Forelimb muscle (tissue), 1 donor: ENCODE data around the gene SERPINA3. TPM values are rescaled to one million over a fixed set of nuclear protein-coding genes. Genes with fewer than 3 reads are reported as not detected.

Experiments
- DNase-seq: peaks from one replicate; pipeline ENCODE4 v3.0.0-alpha.2; 2013; ENCODE audit warnings: low read depth
- polyA plus RNA-seq: library from polyadenylated mRNA; unstranded; fragments of 120-200 nt; gene quantifications from one replicate; pipeline ENCODE4 v1.2.1, GENCODE V29; 2013; ENCODE audit not compliant: insufficient read length

Gene SERPINA3
- polyA plus RNA-seq, 1 donor = not detected

- no peak for DNase-seq
These were observed 43.0 kb downstream of the SERPINA3 start for GRCh38 chr14:94655169-94655710.

DNA sequence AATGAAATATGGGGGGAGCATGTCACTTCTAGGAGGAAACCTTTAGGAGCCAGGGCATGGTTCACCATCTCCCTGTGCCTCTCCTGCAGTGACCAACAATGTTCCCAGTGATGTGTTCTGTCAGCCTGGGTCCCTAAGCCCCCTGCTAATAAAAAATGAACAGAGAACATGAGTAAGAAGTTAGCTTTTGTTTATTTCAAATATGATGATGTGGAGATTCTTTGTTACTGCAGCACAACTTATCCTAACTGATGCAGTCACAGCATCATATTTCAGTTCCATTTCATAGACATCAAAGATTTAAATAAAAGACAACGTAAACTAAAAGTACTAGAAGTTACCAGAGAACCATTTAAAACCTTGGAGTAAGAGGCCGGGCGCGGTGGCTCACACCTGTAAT is 43.9 kb downstream of the SERPINA3 start:
- no peak for DNase-seq

- DNase-seq = no peak
These were observed 47.1 kb downstream of the SERPINA3 start for GRCh38 chr14:94659256-94659655.

GRCh38 chr14:94659901-94660300 is 47.7 kb downstream of the SERPINA3 start:
- no peak for DNase-seq

DNA sequence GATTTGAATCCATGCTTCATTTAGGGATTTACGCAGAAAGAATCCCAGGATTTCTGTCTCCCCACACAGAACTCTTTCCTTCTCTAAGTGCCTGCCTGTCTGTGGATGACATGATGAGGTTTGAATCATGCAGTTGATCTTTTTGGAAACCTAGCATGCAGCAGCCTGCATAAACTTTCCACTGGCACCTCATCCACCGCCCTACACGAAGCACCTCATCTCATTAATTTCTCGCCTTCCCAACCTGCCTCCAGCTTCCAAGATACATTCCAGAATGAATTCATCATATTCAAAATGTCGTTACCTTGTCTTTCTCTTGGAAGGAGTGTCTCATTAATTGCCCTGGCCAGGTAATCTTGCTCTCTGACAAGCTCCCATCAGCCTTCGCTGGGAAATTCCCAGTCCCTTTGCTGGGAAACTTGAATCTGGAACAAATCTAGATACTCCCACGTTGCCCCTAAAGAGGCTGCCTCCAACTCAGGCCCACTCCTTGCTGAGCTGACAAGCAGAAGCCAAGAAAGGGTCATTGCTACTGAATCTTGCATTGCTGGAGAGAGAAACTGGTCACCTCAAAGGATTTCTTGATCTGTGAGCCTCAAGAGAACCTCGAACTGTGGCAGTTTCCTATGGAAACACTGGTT is 48.2 kb downstream of the SERPINA3 start:
- DNase-seq = no peak

GRCh38 chr14:94663538-94663937 is 51.3 kb downstream of the SERPINA3 start:
- DNase-seq = no peak

DNA sequence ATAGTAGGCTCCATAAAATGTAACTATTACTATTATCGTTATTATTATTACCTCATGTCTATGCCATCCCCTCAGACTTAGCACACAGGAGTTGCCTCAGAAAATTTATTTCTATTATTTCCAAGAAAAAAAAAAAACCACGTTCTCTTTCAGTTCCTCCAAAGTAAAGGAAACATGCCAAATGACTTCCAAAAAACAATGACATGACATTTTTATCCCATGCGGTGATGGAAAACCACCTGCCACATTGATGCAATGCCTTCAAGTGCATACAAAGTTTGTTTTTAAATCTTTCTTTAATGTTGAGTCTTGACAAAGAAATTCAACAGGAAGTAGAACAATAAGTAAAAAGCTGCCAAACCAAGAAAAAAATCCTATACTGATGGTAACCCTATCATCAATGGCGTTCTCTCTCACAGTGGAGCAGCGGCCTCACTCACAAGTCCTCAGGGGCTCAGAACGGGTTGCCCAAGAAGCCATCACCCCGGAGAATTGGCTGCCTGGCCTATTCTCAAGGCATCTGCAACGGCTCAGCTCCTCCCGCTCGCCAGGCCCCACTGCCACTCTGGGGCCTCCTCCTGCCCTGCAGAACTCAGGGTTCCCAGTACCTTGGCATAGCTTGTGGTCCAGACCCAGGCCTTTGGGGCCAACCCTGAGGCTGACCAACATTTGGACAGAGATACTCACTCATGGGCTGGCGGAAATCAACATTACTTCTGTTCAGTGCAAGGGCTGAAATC is 51.9 kb downstream of the SERPINA3 start:
- DNase-seq = no peak

DNA sequence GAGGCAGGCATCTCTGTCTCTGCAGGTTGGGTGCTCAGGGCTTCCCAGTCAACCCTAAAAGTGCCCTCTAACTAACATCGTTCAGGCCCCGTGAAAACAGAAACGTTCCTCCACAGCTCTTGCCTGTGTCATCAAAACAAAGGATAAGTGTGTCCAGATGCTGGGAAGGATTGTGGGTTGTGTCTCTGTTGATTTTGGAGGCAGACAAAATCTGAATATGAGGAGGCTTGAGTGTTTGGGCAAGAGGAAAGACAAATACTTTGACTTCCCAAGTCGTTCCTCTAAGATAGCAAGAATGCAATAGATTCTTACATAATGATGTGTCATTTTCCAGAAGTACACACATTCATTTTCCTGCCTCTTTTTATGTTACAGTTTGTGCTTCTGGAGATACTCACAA is 52.9 kb downstream of the SERPINA3 start:
- DNase-seq = no peak

GRCh38 chr14:94665544-94665943 is 53.4 kb downstream of the SERPINA3 start:
- DNase-seq = no peak

DNA sequence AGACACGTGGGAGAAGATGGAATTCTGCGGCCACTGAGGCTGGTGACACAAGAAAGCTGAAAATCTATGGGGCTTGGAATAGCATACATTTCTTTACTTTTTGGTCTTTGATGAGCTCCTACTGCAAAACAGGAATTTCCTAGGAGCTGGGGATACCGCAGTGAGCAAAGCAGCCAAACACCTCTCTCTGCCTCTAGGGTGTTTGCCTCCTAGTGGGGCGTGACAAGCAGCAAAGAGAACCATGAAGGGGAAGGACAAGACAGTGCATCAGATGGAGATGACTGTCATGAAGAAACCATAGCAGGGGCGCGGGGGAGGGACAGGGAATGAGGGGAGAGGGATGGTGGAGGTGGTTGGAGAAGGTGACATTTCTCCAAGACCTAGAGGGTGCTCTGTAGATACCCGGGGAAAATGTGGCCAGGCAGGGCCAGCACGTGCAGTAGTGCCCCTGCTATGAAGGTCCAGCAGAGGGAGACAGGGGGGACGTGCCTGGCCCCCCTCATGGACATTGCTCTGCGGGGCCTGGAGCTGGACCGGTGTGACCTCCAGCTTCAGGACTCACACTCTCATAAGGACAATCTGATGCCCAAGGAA is 58.6 kb downstream of the SERPINA3 start:
- DNase-seq = no peak

- no peak for DNase-seq
These were observed 59.8 kb downstream of the SERPINA3 start for GRCh38 chr14:94671870-94672444.

DNA sequence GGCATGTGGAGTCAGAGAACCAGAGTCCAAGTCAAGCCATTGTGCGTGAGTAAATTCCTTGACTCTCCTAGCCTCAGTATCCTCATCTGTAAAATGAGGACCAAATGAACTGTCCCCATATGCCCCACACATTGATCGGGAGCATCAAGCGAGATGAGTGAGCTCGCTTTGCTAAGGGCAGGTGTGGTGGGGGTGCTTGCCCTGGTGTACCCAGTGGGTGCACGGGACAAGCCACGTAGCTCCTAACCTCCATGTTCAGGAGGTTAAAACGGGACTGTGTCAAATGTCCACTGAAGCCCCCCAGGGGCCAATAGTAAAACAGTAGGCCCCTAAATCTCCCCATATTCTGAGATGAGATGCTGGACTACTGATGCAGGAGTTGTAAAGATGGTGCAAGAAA is 60.9 kb downstream of the SERPINA3 start:
- DNase-seq = no peak

Other genes with a start within 250 kb of the SERPINA3 start
- gene SERPINA2, start 245.7 kb upstream of the SERPINA3 start, polyA plus RNA-seq = not detected
- 0.39 TPM for gene SERPINA1, start 223.8 kb upstream of the SERPINA3 start, polyA plus RNA-seq
- not detected for gene SERPINA11, start 159.6 kb upstream of the SERPINA3 start, polyA plus RNA-seq
- gene SERPINA9, start 136.2 kb upstream of the SERPINA3 start, polyA plus RNA-seq = not detected
- not detected for gene SERPINA12, start 102.9 kb upstream of the SERPINA3 start, polyA plus RNA-seq
- gene SERPINA4, start 50.9 kb upstream of the SERPINA3 start, polyA plus RNA-seq = not detected
- not detected for gene SERPINA5, start 31.0 kb upstream of the SERPINA3 start, polyA plus RNA-seq
- 0.33 TPM for gene GSC, start 157.7 kb downstream of the SERPINA3 start, polyA plus RNA-seq